SHP77 (cell line): ENCODE measurements around the gene CRACR2B.

ENCODE experiments used
- DNase-seq, 2 experiments: peaks; one replicate each; lab custom pipeline; 2025; lab: John Stamatoyannopoulos, UW

Gene CRACR2B

GRCh38 chr11:826227-826621 lies 1.5 kb upstream of the CRACR2B start:
- DNase-seq: no peak

GRCh38 chr11:826836-827145 lies 928 bp upstream of the CRACR2B start:
- DNase-seq: no peak

- DNase-seq: no peak
Measured at GRCh38 chr11:827146-827896, 398 bp upstream of the CRACR2B start.

- DNase-seq: no peak
Measured at GRCh38 chr11:828506-829175, 922 bp downstream of the CRACR2B start.

- no peak for DNase-seq
Measured at GRCh38 chr11:829176-829846, 1.6 kb downstream of the CRACR2B start.

GRCh38 chr11:829847-830294 lies 2.2 kb downstream of the CRACR2B start:
- no peak for DNase-seq

- DNase-seq: no peak
Measured at GRCh38 chr11:830295-831117, 2.8 kb downstream of the CRACR2B start.

GRCh38 chr11:831118-831864 lies 3.6 kb downstream of the CRACR2B start:
- DNase-seq: peak in 1 of 2 experiments; percentile 59

GRCh38 chr11:831961-832528 lies 4.3 kb downstream of the CRACR2B start:
- no peak for DNase-seq

- peak in 1 of 2 experiments; percentile 45 for DNase-seq
Measured at GRCh38 chr11:832529-833113, 4.9 kb downstream of the CRACR2B start, which contains the start of gene CD151. Gene CD151, plus strand, starts transcription at chr11:832952. Its CDS starts 3,118 bp downstream, at chr11:836070.

GRCh38 chr11:833114-833791 lies 5.5 kb downstream of the CRACR2B start:
- DNase-seq: no peak

- no peak for DNase-seq
Measured at GRCh38 chr11:833849-834311, 6.2 kb downstream of the CRACR2B start.

GRCh38 chr11:834371-835316 lies 6.9 kb downstream of the CRACR2B start:
- peak in 1 of 2 experiments; percentile 30 for DNase-seq

- no peak for DNase-seq
Measured at GRCh38 chr11:836274-836673, 8.6 kb downstream of the CRACR2B start.

GRCh38 chr11:836700-837099 lies 9.0 kb downstream of the CRACR2B start:
- DNase-seq: no peak

- no peak for DNase-seq
Measured at GRCh38 chr11:837189-837989, 9.7 kb downstream of the CRACR2B start.

- DNase-seq: no peak
Measured at GRCh38 chr11:837990-838307, 10.2 kb downstream of the CRACR2B start.
